ENCODE data around the gene PRC1.

DNA sequence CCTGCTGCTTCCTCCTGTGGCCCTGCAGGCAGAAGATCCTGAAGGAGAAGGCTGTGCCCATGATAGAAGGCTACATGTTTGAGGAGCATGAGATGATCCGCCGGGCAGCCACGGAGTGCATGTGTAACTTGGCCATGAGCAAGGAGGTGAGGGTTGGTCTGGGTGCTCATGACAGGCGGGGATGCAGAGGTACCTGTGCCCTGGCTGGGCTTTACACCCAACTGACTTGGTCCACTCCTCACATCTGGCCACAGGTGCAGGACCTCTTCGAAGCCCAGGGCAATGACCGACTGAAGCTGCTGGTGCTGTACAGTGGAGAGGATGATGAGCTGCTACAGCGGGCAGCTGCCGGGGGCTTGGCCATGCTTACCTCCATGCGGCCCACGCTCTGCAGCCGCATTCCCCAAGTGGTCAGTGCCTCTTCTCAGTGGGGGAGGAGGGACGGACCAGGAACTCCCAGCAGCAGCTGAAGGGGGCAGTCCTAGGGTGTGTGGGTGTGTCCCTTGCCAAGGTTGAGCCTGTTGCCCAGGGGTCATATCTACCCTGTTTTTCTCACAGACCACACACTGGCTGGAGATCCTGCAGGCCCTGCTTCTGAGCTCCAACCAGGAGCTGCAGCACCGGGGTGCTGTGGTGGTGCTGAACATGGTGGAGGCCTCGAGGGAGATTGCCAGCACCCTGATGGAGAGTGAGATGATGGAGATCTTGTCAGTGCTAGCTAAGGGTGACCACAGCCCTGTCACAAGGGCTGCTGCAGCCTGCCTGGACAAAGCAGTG, 41.2 kb downstream of the PRC1 start:
- TF ChIP-seq, protein P1, sequence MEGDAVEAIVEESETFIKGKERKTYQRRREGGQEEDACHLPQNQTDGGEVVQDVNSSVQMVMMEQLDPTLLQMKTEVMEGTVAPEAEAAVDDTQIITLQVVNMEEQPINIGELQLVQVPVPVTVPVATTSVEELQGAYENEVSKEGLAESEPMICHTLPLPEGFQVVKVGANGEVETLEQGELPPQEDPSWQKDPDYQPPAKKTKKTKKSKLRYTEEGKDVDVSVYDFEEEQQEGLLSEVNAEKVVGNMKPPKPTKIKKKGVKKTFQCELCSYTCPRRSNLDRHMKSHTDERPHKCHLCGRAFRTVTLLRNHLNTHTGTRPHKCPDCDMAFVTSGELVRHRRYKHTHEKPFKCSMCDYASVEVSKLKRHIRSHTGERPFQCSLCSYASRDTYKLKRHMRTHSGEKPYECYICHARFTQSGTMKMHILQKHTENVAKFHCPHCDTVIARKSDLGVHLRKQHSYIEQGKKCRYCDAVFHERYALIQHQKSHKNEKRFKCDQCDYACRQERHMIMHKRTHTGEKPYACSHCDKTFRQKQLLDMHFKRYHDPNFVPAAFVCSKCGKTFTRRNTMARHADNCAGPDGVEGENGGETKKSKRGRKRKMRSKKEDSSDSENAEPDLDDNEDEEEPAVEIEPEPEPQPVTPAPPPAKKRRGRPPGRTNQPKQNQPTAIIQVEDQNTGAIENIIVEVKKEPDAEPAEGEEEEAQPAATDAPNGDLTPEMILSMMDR (conservative IDR thresholded peaks at IDR 0.05): no peak
- no peak for TF ChIP-seq ZFX (IDR thresholded peaks at IDR 0.05)

Data from C4-2B (cell line).